HEK293 (cell line): Measurements from ENCODE around the gene OBSCN.

Experiments used
- CTCF ChIA-PET: fragments of 350-600 bp; formaldehyde crosslinking; extraction: SDS; loops from one replicate; lab custom pipeline; 2021; ENCODE audit warnings: antibody characterized with exemption; lab: Yijun Ruan, JAX
- POLR2A ChIA-PET: fragments of 300-600 bp; formaldehyde crosslinking; extraction: SDS; loops from one replicate; lab custom pipeline; 2020; ENCODE audit warnings: antibody characterized with exemption, inconsistent platforms; lab: Yijun Ruan, JAX
- H3K27ac ChIP-seq: fragments of 200-500 bp; sonication (Bioruptor generic); 2 replicates; pipeline ENCODE4 v1.5.1; 2014; ENCODE audit warnings: low read depth, low read length, control low read depth, inconsistent platforms; ENCODE audit errors: extremely low read depth
- H3K36me3 ChIP-seq, 2 experiments: fragments of 200-500 bp in 1 of 2; sonication (Bioruptor generic) in 1 of 2; 1 replicate in 1 of 2; 2 replicates in 1 of 2; pipeline ENCODE4 v1.5.1; 2014 to 2017; ENCODE audit warnings: inconsistent platforms in 2 of 2, low read length in 2 of 2; ENCODE audit not compliant: control insufficient read depth in 2 of 2, insufficient read depth in 1 of 2
- H3K4me1 ChIP-seq: fragments of 200-500 bp; sonication (Bioruptor generic); 2 replicates; pipeline ENCODE4 v1.5.1; 2014; ENCODE audit warnings: mild to moderate bottlenecking, low read length, inconsistent platforms; ENCODE audit not compliant: control insufficient read depth, insufficient read depth
- H3K4me3 ChIP-seq: 2 replicates; pipeline ENCODE4 v1.5.1; 2011; ENCODE audit warnings: low read depth, mild to moderate bottlenecking, control low read depth, low read length, moderate library complexity
- H3K9me3 ChIP-seq: fragments of 200-500 bp; sonication (Bioruptor generic); 2 replicates; pipeline ENCODE4 v1.5.1; 2014; ENCODE audit warnings: low read depth, low read length, inconsistent platforms; ENCODE audit not compliant: control insufficient read depth, insufficient read depth
- GLIS1 ChIP-seq: fragments of 450-650 bp; formaldehyde crosslinking; IDR thresholded peaks from 2 replicates; pipeline ENCODE4 v1.5.1; 2016; ENCODE audit warnings: missing biosample characterization, missing genetic modification characterization
- GLIS2 ChIP-seq: fragments of 450-650 bp; formaldehyde crosslinking; IDR thresholded peaks from 2 replicates; pipeline ENCODE4 v1.5.1; 2016; ENCODE audit warnings: missing biosample characterization, missing genetic modification characterization
- OVOL3 ChIP-seq: fragments of 450-650 bp; formaldehyde crosslinking; IDR thresholded peaks from 2 replicates; pipeline ENCODE4 v1.5.1; 2016; ENCODE audit warnings: missing biosample characterization, missing genetic modification characterization
- RBAK ChIP-seq: fragments of 450-650 bp; formaldehyde crosslinking; IDR thresholded peaks from 2 replicates; pipeline ENCODE4 v1.5.1; 2016; ENCODE audit warnings: missing biosample characterization, missing genetic modification characterization
- REPIN1 ChIP-seq: fragments of 450-650 bp; formaldehyde crosslinking; IDR thresholded peaks from 2 replicates; pipeline ENCODE4 v1.5.1; 2017; ENCODE audit warnings: missing biosample characterization, missing genetic modification characterization, low read depth
- ZBTB17 ChIP-seq: fragments of 450-650 bp; formaldehyde crosslinking; IDR thresholded peaks from 2 replicates; pipeline ENCODE4 v1.5.1; 2016; ENCODE audit warnings: missing biosample characterization, missing genetic modification characterization
- ZBTB20 ChIP-seq: fragments of 450-650 bp; formaldehyde crosslinking; IDR thresholded peaks from 2 replicates; pipeline ENCODE4 v1.5.1; 2016; ENCODE audit warnings: missing biosample characterization, missing genetic modification characterization
- ZEB2 ChIP-seq: fragments of 450-650 bp; formaldehyde crosslinking; IDR thresholded peaks from 2 replicates; pipeline ENCODE4 v1.5.1; 2016; ENCODE audit warnings: missing biosample characterization, missing genetic modification characterization
- ZIC2 ChIP-seq: fragments of 450-650 bp; formaldehyde crosslinking; IDR thresholded peaks from 2 replicates; pipeline ENCODE4 v1.5.1; 2016; ENCODE audit warnings: missing biosample characterization, missing genetic modification characterization
- ZNF302 ChIP-seq: fragments of 450-650 bp; formaldehyde crosslinking; IDR thresholded peaks from 2 replicates; pipeline ENCODE4 v1.5.1; 2016; ENCODE audit warnings: missing biosample characterization, missing genetic modification characterization, low read depth
- ZNF391 ChIP-seq: fragments of 450-650 bp; formaldehyde crosslinking; IDR thresholded peaks from 2 replicates; pipeline ENCODE4 v1.5.1; 2016; ENCODE audit warnings: low read depth, missing biosample characterization, missing genetic modification characterization, borderline replicate concordance
- ZNF423 ChIP-seq: fragments of 450-650 bp; formaldehyde crosslinking; IDR thresholded peaks from 2 replicates; pipeline ENCODE4 v1.5.1; 2016; ENCODE audit warnings: missing biosample characterization, missing genetic modification characterization
- ZNF473 ChIP-seq: fragments of 450-650 bp; formaldehyde crosslinking; IDR thresholded peaks from 2 replicates; pipeline ENCODE4 v1.5.1; 2017; ENCODE audit warnings: missing biosample characterization, missing genetic modification characterization
- ZNF48 ChIP-seq: fragments of 450-650 bp; formaldehyde crosslinking; IDR thresholded peaks from 2 replicates; pipeline ENCODE4 v1.5.1; 2016; ENCODE audit warnings: missing biosample characterization, missing genetic modification characterization
- ZNF596 ChIP-seq: fragments of 450-650 bp; IDR thresholded peaks from 2 replicates; pipeline ENCODE4 v1.5.0; 2018; ENCODE audit warnings: missing biosample characterization, mild to moderate bottlenecking, missing genetic modification characterization, moderate library complexity
- ZNF776 ChIP-seq: fragments of 450-650 bp; formaldehyde crosslinking; IDR thresholded peaks from 2 replicates; pipeline ENCODE4 v1.5.0; 2017; ENCODE audit warnings: missing biosample characterization, missing genetic modification characterization, borderline replicate concordance
- TF ChIP-seq, protein P1 (sequence below): fragments of 450-650 bp; formaldehyde crosslinking; IDR thresholded peaks from 2 replicates; pipeline ENCODE4 v1.5.1; 2017; ENCODE audit warnings: missing biosample characterization, missing genetic modification characterization
- TF ChIP-seq, protein P2 (sequence below): fragments of 450-650 bp; formaldehyde crosslinking; IDR thresholded peaks from 2 replicates; pipeline ENCODE4 v1.5.1; 2016; ENCODE audit warnings: missing biosample characterization, missing genetic modification characterization
- TF ChIP-seq, protein P3 (sequence below): fragments of 450-650 bp; formaldehyde crosslinking; IDR thresholded peaks from 2 replicates; pipeline ENCODE4 v1.5.1; 2017; ENCODE audit warnings: missing biosample characterization, missing genetic modification characterization
- TF ChIP-seq, protein P4 (sequence below): fragments of 450-650 bp; formaldehyde crosslinking; conservative IDR thresholded peaks from 2 replicates; pipeline ENCODE4 v1.5.1; 2016; ENCODE audit warnings: low read depth, missing biosample characterization, missing genetic modification characterization

The OBSCN gene

DNA sequence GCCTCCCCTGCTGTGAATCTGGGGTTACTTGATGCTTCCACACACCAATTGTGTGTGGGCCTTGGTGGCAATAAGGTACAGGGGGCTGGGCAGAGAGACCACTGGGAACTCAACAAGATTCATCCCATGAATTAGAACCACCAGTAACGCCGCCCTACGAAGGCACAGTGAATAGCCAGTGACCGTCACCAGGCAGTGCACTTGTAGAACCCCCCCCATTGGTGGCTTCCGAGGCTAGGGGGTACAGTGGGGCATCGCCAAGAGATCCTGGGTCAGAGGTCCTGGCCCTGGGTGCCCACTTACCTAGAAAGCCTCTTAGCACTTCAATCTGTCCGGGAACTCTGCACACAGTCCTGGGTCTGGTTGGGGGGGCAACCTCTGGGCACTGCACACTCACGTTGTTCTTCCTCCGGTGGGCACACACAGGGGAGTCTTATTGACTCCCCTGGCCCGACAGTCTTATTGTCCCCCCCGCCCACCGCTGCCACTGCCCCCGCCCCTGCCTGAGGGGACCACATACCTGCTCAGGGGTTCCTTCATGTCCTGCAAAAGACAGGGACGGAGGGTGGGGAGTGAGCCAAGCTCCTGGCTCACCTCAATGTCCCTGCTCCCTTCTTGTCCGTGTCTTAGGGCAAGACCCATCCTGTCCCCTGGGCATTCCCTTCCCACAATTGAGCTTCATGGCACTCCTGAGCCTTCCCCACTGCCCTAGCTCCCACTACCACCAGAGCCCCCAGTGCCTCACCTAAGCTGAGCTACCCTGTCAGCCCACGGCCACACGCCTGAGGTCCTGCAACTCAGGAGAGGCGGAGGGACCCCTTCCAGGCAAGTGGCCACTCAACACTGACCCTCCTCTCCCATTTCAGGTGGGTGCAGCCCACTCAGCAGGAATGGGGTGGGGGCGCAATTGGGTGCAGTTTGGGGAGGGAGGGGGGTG lies 201.3 kb downstream of the OBSCN start (continued):
- TF ChIP-seq ZNF473 (tag by site-specific recombination) = no peak
- TF ChIP-seq, protein P1, sequence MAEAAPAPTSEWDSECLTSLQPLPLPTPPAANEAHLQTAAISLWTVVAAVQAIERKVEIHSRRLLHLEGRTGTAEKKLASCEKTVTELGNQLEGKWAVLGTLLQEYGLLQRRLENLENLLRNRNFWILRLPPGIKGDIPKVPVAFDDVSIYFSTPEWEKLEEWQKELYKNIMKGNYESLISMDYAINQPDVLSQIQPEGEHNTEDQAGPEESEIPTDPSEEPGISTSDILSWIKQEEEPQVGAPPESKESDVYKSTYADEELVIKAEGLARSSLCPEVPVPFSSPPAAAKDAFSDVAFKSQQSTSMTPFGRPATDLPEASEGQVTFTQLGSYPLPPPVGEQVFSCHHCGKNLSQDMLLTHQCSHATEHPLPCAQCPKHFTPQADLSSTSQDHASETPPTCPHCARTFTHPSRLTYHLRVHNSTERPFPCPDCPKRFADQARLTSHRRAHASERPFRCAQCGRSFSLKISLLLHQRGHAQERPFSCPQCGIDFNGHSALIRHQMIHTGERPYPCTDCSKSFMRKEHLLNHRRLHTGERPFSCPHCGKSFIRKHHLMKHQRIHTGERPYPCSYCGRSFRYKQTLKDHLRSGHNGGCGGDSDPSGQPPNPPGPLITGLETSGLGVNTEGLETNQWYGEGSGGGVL (tag by site-specific recombination) = no peak

DNA sequence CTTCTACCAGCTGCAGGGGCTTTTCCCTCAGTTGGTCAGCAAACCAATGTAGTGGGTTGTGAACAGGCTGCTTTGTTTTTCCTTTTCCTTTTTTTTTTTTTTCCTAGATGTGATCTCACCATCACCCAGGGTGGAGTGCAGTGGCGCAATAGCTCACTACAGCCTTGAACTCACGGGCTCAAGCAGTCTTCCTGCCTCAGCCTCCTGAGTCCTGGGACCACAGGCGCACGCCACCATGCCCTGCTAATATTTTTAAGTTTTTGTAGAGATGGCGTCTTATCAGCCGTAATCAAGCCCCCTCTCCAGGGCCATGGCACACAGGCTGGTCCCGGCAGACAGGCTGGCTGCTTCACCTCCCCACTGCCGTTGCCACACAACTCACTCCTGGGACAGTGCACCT lies 202.2 kb downstream of the OBSCN start:
- CTCF ChIA-PET = no interaction called here
- peaks cover 0 to 6% of the 10 kb centered on the region in 2 experiments; a peak in 1 of 3 replicates for H3K36me3 ChIP-seq
- no peaks in the 10 kb centered on the region for H3K9me3 ChIP-seq
- peaks cover 6% of the 10 kb centered on the region for H3K4me1 ChIP-seq
- POLR2A ChIA-PET = interaction anchor here (0.8 kb wide), 1 partner anchor 47 kb away, joined by 3 read pairs; a partner anchor contains a TSS
- no peak overlapping the region for H3K4me3 ChIP-seq
- no peak overlapping the region for H3K27ac ChIP-seq
- TF ChIP-seq, protein P2, sequence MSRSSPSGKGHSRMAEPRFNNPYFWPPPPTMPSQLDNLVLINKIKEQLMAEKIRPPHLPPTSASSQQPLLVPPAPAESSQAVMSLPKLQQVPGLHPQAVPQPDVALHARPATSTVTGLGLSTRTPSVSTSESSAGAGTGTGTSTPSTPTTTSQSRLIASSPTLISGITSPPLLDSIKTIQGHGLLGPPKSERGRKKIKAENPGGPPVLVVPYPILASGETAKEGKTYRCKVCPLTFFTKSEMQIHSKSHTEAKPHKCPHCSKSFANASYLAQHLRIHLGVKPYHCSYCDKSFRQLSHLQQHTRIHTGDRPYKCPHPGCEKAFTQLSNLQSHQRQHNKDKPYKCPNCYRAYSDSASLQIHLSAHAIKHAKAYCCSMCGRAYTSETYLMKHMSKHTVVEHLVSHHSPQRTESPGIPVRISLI (tag by site-specific recombination) = peak; percentile 69; the same call in 1 of the 2 replicates
- TF ChIP-seq, protein P3, sequence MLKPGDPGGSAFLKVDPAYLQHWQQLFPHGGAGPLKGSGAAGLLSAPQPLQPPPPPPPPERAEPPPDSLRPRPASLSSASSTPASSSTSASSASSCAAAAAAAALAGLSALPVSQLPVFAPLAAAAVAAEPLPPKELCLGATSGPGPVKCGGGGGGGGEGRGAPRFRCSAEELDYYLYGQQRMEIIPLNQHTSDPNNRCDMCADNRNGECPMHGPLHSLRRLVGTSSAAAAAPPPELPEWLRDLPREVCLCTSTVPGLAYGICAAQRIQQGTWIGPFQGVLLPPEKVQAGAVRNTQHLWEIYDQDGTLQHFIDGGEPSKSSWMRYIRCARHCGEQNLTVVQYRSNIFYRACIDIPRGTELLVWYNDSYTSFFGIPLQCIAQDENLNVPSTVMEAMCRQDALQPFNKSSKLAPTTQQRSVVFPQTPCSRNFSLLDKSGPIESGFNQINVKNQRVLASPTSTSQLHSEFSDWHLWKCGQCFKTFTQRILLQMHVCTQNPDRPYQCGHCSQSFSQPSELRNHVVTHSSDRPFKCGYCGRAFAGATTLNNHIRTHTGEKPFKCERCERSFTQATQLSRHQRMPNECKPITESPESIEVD (tag by site-specific recombination) = no peak
- TF ChIP-seq GLIS2 = no peak
- TF ChIP-seq GLIS1 (tag by site-specific recombination) = no peak
- no peak for TF ChIP-seq ZNF302
- 0 out of 2 replicates have a peak, but pooled peaks have one; percentile 25 for TF ChIP-seq ZEB2 (tag by site-specific recombination)
- 0 out of 2 replicates have a peak, but pooled peaks have one; percentile 22 for TF ChIP-seq ZBTB17 (tag by site-specific recombination)
- TF ChIP-seq ZIC2 = peak; percentile 20; the same call in 1 of the 2 replicates

DNA sequence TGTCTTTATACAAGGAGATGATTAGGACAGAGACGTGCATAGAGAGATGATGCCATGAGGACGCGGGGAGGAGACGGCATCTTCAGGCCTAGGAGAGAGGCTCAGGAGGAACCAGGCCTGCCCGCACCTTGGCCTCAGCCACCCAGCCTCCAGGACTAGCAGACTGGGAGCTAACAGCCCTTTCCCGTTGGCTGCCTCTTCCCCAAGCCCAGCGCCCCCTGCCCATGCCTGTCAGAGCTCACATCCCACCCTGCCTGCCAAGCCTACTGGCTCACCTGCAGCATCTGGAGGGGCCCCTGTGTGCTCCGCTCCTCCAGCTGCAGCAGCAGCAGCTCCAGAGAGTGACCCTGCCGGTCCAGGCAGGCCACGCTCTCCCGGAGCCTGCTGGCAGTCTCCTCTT lies 202.8 kb downstream of the OBSCN start:
- Histone ChIP-seq H3K4me3 (no peak overlapping the region), H3K9me3 (no peaks in the 10 kb centered on the region), H3K4me1 (peaks cover 4% of the 10 kb centered on the region; the same call in 1 of the 2 replicates), H3K27ac (no peak overlapping the region), H3K36me3 (peaks cover 0 to 6% of the 10 kb centered on the region in 2 experiments; a peak in 1 of 3 replicates)
- TF ChIP-seq RBAK (tag by site-specific recombination) (no peak), OVOL3 (tag by site-specific recombination) (no peak), ZBTB20 (tag by site-specific recombination) (no peak)
- CTCF ChIA-PET = no interaction called here
- POLR2A ChIA-PET = interaction anchor here (0.6 to 0.8 kb wide), 2 partner anchors 47 to 229 kb away, joined by 3 to 7 read pairs; a partner anchor contains a TSS

DNA sequence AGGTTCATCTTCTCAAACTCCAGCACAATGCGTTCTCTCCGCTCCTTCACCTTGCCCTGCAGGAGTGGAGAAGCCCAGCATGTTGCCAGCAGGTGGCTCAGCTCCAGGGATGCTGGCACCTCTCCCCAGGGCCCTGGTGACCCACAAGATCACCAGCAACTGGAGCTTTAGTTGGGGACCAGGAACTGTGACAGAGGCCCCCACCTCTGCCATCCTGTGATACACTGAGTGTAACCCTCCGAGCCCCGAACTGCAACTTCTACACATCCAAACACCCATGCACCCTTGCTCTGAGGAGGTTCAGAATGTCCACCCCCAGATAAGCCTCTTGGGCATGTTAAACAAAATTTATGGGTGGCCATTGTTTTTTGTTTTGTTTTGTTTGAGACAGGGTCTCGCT lies 203.3 kb downstream of the OBSCN start:
- ChIA-PET CTCF (interaction anchor here (0.7 kb wide), 1 partner anchor 178 kb away, joined by 4 read pairs; no protein-coding TSS in a partner anchor), POLR2A (interaction anchor here (0.6 kb wide), 1 partner anchor 229 kb away, joined by 7 read pairs; no protein-coding TSS in a partner anchor)
- H3K4me3 ChIP-seq = no peak overlapping the region
- H3K9me3 ChIP-seq = no peaks in the 10 kb centered on the region
- no peak overlapping the region for H3K27ac ChIP-seq
- H3K4me1 ChIP-seq = peaks cover 4% of the 10 kb centered on the region; the same call in 1 of the 2 replicates
- peaks cover 0 to 6% of the 10 kb centered on the region in 2 experiments; a peak in 1 of 3 replicates for H3K36me3 ChIP-seq
- TF ChIP-seq, protein P4, sequence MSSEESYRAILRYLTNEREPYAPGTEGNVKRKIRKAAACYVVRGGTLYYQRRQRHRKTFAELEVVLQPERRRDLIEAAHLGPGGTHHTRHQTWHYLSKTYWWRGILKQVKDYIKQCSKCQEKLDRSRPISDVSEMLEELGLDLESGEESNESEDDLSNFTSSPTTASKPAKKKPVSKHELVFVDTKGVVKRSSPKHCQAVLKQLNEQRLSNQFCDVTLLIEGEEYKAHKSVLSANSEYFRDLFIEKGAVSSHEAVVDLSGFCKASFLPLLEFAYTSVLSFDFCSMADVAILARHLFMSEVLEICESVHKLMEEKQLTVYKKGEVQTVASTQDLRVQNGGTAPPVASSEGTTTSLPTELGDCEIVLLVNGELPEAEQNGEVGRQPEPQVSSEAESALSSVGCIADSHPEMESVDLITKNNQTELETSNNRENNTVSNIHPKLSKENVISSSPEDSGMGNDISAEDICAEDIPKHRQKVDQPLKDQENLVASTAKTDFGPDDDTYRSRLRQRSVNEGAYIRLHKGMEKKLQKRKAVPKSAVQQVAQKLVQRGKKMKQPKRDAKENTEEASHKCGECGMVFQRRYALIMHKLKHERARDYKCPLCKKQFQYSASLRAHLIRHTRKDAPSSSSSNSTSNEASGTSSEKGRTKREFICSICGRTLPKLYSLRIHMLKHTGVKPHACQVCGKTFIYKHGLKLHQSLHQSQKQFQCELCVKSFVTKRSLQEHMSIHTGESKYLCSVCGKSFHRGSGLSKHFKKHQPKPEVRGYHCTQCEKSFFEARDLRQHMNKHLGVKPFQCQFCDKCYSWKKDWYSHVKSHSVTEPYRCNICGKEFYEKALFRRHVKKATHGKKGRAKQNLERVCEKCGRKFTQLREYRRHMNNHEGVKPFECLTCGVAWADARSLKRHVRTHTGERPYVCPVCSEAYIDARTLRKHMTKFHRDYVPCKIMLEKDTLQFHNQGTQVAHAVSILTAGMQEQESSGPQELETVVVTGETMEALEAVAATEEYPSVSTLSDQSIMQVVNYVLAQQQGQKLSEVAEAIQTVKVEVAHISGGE (tag by site-specific recombination) = no peak
- TF ChIP-seq ZNF423 (tag by site-specific recombination) (no peak), ZNF391 (tag by site-specific recombination) (no peak), ZNF596 (tag by site-specific recombination) (no peak), ZNF48 (tag by site-specific recombination) (no peak), REPIN1 (tag by site-specific recombination) (no peak), ZNF776 (tag by site-specific recombination) (no peak)
